HG03135 (cell line): Measurements from ENCODE around the gene MUSTN1.

Experiments
- ATAC-seq: cut with Tn5 transposase; IDR thresholded peaks from one replicate; pipeline ENCODE4 v1.9.1; 2021; ENCODE audit warnings: mild to moderate bottlenecking, moderate library complexity; ENCODE audit not compliant: unreplicated experiment

The MUSTN1 gene

GRCh38 chr3:52787672-52788625 lies 46.9 kb downstream of the MUSTN1 start:
- ATAC-seq: no peak

- ATAC-seq: no peak
These were observed 47.6 kb downstream of the MUSTN1 start for GRCh38 chr3:52787246-52787645.

GRCh38 chr3:52786330-52787215 lies 48.2 kb downstream of the MUSTN1 start:
- no peak for ATAC-seq

GRCh38 chr3:52784931-52785590 lies 49.8 kb downstream of the MUSTN1 start:
- no peak for ATAC-seq

- ATAC-seq: no peak
These were observed 50.7 kb downstream of the MUSTN1 start for GRCh38 chr3:52784021-52784621.

- no peak for ATAC-seq
These were observed 51.6 kb downstream of the MUSTN1 start for GRCh38 chr3:52783211-52783555.
